Measurements from ENCODE around the gene ABHD14A.
"Not testable (repeated sequence)": the region's sequence is repeated elsewhere in the genome, so short reads cannot be mapped to it uniquely, and the experiment has no call there.

ABHD14A gene

DNA sequence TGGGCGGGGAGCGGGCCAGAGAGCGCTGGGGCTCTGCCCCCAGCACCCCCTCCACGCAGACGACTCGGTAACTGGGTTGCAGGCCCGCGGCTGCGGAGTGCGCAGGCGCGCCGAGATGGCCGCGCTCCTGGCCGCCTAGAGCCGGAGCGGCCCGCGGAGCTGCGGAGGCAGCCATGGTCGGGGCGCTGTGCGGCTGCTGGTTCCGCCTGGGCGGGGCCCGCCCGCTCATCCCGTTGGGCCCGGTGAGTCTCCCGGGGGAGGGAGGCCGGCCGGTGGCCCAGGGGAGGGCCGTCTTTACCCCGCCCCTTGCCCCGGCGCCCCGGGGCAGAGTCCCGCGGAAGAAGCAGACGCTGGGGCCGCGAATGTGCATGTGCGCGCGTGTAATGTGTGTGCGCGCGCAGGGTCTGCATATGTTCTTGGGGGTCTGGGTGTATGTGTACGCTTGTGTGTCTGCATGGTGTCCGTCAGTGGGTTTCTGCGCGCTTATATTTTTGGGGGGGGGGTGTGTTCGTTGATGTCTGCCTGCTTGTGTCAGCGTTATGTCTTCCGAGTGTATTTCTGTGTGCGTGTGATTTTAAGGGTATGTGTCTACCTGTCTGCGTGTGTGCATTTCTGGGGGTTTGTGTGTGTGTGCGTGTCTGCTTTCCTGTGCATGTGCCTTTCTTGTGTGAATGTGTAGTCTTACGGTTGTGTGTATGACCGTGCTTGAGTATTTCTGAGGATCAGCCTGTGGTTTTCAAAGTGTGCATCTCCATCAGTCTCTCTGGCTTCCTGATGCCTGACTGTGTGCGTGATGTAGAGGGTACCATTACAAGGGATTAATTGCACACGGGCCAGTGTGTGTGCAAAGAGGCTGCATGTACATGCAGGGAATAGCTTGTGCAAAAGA, at the start of gene ABHD14A:
Gene ABHD14A, plus strand, starts transcription at position 102 of the 889 bp plus-strand sequence. Its CDS starts 72 bp downstream, at position 174.
- peaks cover 16% of the 10 kb centered on the region for H3K4me1 ChIP-seq
- H3K9ac ChIP-seq, result peak within 1 kb of the TSS; percentile 37
- TF ChIP-seq, protein P1, sequence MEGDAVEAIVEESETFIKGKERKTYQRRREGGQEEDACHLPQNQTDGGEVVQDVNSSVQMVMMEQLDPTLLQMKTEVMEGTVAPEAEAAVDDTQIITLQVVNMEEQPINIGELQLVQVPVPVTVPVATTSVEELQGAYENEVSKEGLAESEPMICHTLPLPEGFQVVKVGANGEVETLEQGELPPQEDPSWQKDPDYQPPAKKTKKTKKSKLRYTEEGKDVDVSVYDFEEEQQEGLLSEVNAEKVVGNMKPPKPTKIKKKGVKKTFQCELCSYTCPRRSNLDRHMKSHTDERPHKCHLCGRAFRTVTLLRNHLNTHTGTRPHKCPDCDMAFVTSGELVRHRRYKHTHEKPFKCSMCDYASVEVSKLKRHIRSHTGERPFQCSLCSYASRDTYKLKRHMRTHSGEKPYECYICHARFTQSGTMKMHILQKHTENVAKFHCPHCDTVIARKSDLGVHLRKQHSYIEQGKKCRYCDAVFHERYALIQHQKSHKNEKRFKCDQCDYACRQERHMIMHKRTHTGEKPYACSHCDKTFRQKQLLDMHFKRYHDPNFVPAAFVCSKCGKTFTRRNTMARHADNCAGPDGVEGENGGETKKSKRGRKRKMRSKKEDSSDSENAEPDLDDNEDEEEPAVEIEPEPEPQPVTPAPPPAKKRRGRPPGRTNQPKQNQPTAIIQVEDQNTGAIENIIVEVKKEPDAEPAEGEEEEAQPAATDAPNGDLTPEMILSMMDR (IDR thresholded peaks at IDR 0.05), result no peak
- H3K36me3 ChIP-seq (ENCODE audit: control insufficient read depth, insufficient read depth, low read length), result no peaks in the 10 kb centered on the region
- no peaks in the 10 kb centered on the region for H3K79me2 ChIP-seq
- peak within 1 kb of the TSS; percentile 68 for H3K4me3 ChIP-seq (ENCODE audit: low read depth, low read length)
- peak within 1 kb of the TSS; percentile 95 for H3K27ac ChIP-seq
- H3K4me2 ChIP-seq (ENCODE audit: low read length), result peak within 1 kb of the TSS; percentile 90
- no peaks in the 10 kb centered on the region for H3K9me3 ChIP-seq (ENCODE audit: control insufficient read depth, low read length)
- H2AFZ ChIP-seq, result peak within 1 kb of the TSS; percentile 100
- H3K27me3 ChIP-seq (ENCODE audit: control insufficient read depth, insufficient read depth, low read length), result no peaks in the 10 kb centered on the region

DNA sequence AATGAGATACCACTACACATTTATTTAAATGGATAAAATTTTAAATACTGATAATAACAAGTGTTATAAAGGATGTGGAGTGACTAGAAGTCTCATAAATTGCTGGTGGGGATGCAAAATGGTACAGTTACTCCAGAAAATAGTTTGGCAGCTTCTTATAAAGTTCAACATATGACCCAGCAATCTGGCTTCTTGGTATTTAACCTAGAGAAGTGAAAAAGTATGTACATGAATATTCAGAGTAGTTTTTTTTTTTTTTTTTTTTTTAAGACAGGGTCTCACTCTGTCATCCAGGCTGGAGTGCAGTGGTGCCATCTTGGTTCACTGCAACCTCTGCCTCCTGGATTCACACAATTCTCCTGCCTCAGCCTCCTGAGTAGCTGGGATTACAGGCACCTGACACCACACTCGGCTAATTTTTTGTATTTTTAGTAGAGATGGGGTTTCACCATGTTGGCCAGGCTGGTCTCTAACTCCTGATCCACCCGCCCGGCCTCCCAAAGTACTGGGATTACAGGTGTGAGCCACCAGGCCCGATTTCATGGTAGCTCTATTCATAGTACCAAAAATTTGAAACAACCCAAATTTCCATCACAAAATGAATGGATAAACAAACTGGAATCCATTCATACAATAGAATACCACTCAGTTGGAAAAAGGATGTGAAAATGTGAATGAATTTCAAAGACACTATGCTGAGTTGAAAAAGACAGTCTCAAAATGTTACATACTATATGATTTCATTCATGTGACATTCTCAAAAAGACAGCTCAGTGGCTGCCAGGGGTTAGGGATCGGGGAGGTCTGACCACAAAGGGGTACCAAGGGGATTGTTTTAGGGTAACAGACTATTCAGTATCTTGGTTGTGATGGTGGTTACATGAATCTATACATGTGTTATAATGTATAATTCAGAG, 47.5 kb upstream of the ABHD14A start:
- H3K4me2 ChIP-seq (ENCODE audit: low read length), result no peak overlapping the region
- H3K9ac ChIP-seq, result no peak overlapping the region
- H3K27ac ChIP-seq, result no peak overlapping the region
- H3K79me2 ChIP-seq, result no peaks in the 10 kb centered on the region
- H3K36me3 ChIP-seq (ENCODE audit: control insufficient read depth, insufficient read depth, low read length), result no peaks in the 10 kb centered on the region
- H3K27me3 ChIP-seq (ENCODE audit: control insufficient read depth, insufficient read depth, low read length), result no peaks in the 10 kb centered on the region
- no peaks in the 10 kb centered on the region for H3K9me3 ChIP-seq (ENCODE audit: control insufficient read depth, low read length)
- TF ChIP-seq, protein P1 (IDR thresholded peaks at IDR 0.05), result no peak
- no peak overlapping the region for H3K4me3 ChIP-seq (ENCODE audit: low read depth, low read length)
- no peak overlapping the region for H2AFZ ChIP-seq
- H3K4me1 ChIP-seq, result no peaks in the 10 kb centered on the region

DNA sequence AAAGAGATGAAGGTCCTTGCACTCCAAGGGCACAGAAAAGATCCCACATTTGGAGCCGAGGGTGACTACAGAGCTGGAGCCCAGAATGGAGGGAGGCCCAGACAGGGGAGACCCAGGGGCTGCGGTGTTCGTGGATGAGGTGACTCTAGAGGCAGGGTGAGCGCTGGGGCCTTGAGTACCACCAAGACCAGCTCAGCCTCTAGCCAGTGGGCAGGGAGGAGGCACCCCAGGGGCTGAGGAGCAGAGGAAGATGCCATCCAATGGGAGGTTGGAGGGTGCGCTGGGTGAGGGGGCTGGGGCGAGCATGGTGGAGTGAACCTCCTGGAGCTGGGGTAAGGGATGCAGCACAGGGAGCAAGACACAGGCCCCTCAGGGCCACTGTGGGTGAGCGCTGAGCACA, 46.4 kb upstream of the ABHD14A start:
- TF ChIP-seq, protein P1 (IDR thresholded peaks at IDR 0.05), result no peak
- no peaks in the 10 kb centered on the region for H3K9me3 ChIP-seq (ENCODE audit: control insufficient read depth, low read length)

DNA sequence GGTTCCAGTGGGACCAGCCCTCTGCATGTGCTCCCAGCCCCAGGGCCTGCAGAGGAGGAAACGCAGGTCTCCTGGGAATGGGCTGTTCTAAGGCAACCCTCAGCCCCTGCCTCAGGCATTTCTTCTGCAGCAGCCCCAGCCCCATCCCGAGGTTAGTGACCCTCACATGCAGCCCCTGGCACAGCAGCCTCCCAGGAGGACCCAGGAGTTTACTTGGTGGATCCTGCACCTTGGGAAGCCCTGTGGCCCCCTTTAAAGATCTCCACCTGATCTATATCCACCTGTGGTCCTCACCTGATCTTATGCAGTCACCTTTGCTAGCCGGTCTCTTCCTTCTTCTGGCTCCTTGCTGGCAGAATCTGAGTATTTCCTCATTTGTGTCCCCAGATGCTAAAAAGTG, 45.9 kb upstream of the ABHD14A start:
- not testable (repeated sequence) for H2AFZ ChIP-seq; H3K27me3 ChIP-seq (ENCODE audit: control insufficient read depth, insufficient read depth, low read length); H3K27ac ChIP-seq; H3K9me3 ChIP-seq (ENCODE audit: control insufficient read depth, low read length); H3K4me2 ChIP-seq (ENCODE audit: low read length); H3K79me2 ChIP-seq; H3K4me3 ChIP-seq (ENCODE audit: low read depth, low read length); H3K9ac ChIP-seq; H3K4me1 ChIP-seq; H3K36me3 ChIP-seq (ENCODE audit: control insufficient read depth, insufficient read depth, low read length)

More for the DNA sequence above, 46.4 kb upstream of the ABHD14A start:
- Histone ChIP-seq H3K4me1 (no peaks in the 10 kb centered on the region), H3K27ac (no peak overlapping the region), H3K9ac (no peak overlapping the region), H3K27me3 (ENCODE audit: control insufficient read depth, insufficient read depth, low read length) (no peaks in the 10 kb centered on the region), H3K4me3 (ENCODE audit: low read depth, low read length) (no peak overlapping the region), H3K79me2 (no peaks in the 10 kb centered on the region), H3K36me3 (ENCODE audit: control insufficient read depth, insufficient read depth, low read length) (no peaks in the 10 kb centered on the region), H3K4me2 (ENCODE audit: low read length) (no peak overlapping the region), H2AFZ (no peak overlapping the region)

DNA sequence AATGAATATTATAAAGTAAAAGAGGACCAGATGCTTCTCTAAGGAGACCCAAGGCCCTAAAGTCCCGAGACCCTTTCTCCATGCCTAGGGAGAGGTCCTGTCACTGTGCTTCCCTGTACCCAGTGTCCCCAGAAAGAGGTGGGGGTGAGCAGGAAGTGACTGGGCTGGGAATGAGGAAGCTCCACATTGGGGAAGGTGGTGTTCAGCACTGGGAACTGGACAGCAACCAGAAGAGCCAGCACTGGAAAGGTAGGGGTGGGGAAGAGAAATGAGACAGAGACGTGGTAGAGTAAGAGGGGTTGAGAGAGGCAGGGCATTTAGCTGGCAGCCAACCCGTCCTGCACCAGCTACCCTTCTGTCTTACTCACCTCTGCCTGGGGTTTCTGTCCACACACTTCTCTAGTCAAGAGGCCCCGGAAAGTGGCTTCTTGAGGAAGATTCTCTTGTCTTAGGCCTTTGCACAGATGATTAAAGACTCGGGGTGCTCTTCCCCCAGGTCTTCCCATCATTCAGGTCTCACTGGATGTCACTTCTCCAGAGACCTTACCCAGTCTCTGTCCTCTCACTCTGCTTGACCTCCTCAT, 45.4 kb upstream of the ABHD14A start:
- TF ChIP-seq, protein P1 (IDR thresholded peaks at IDR 0.05), result no peak
- Histone ChIP-seq H3K27ac (no peak overlapping the region), H3K9me3 (ENCODE audit: control insufficient read depth, low read length) (no peaks in the 10 kb centered on the region)

More for the DNA sequence above, 45.4 kb upstream of the ABHD14A start:
- no peaks in the 10 kb centered on the region for H3K27me3 ChIP-seq (ENCODE audit: control insufficient read depth, insufficient read depth, low read length)
- no peak overlapping the region for H2AFZ ChIP-seq
- no peaks in the 10 kb centered on the region for H3K36me3 ChIP-seq (ENCODE audit: control insufficient read depth, insufficient read depth, low read length)
- no peak overlapping the region for H3K4me2 ChIP-seq (ENCODE audit: low read length)
- H3K4me1 ChIP-seq, result no peaks in the 10 kb centered on the region
- no peak overlapping the region for H3K4me3 ChIP-seq (ENCODE audit: low read depth, low read length)
- no peaks in the 10 kb centered on the region for H3K79me2 ChIP-seq
- H3K9ac ChIP-seq, result no peak overlapping the region

Data from parathyroid adenoma (tissue), 2 donors.